ENCODE measurements around the gene CDR2L.

CDR2L gene

GRCh38 chr17:75046407-75047289 is 59.2 kb downstream of the CDR2L start, which contains the start of the genes ATP5PD and KCTD2:
Gene ATP5PD, minus strand, starts transcription at chr17:75046969. Its CDS starts 4,319 bp downstream, at chr17:75042650.
Gene KCTD2, plus strand, starts transcription at chr17:75047225. Its CDS starts 26 bp downstream, at chr17:75047251.
- peak; percentile 96 for DNase-seq

- no peak for DNase-seq
These were observed 60.1 kb downstream of the CDR2L start for GRCh38 chr17:75047398-75048098.

GRCh38 chr17:75048249-75048878 is 60.9 kb downstream of the CDR2L start:
- DNase-seq: no peak

- no peak for DNase-seq
These were observed 61.6 kb downstream of the CDR2L start for GRCh38 chr17:75049057-75049456.

GRCh38 chr17:75049706-75050105 is 62.3 kb downstream of the CDR2L start:
- DNase-seq: no peak

GRCh38 chr17:75051941-75052340 is 64.5 kb downstream of the CDR2L start:
- no peak for DNase-seq

Data from HCEC 1CT (cell line).